Spleen (tissue), 7 donors: Measurements from ENCODE around the gene MFF.

Source experiments
- CTCF ChIP-seq, 11 experiments: fragments of 200-600 bp in 7 of 11; fragments of 450-650 bp in 4 of 11; sonication (generic) in 4 of 11; IDR thresholded peaks in 8 of 11; conservative IDR thresholded peaks in 3 of 11; 1 replicate in 7 of 11; 2 replicates in 4 of 11; pipeline versions ENCODE4 v1.4.0 to v1.8.0; 2016 to 2021; ENCODE audit warnings: antibody characterized with exemption in 11 of 11, inconsistent platforms in 4 of 11, mild to moderate bottlenecking in 1 of 11
- POLR2A ChIP-seq, 3 donors: fragments of 450-650 bp; IDR thresholded peaks; one replicate each; pipeline ENCODE4 v1.5.1; 2017; ENCODE audit warnings: antibody characterized with exemption in 3 of 3, mild to moderate bottlenecking in 1 of 3
- donor health status: DM: no; HTN: no; CAD: no; lungs with moderate emphysema.
- donor health status: DM: no; HTN: no; CAD: no.
- donor health status: DM: no; HTN: no; CAD: no.

- TF ChIP-seq CTCF (IDR thresholded peaks at IDR 0.05 in 8 of 11, conservative IDR thresholded peaks at IDR 0.05 in 3 of 11) (no peak), POLR2A (IDR thresholded peaks at IDR 0.05) (no peak)
These were observed 19.2 kb downstream of the MFF start for GRCh38 chr2:227344231-227344630.
